ENCODE measurements around the gene UCK2.

DNA sequence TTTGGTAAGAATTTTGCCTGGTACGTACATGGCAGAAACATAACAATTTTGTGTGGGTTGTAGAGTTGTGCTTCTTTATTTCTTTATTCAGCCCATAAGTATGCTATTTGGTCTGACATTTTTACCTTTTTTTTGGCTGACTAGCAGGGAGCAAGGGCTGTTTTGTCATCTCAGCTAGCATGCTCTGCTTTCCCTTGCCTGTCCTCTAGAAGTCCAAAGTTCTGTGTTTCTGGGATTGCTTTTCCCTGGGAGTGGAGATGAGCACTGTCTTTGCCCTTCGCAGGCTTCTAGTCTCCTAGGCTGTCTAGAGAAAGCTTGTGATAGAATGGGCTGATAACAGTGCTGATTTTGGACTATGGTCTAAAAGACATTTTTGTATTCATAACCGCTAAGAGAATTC lies 7.5 kb downstream of the UCK2 start:
- TF ChIP-seq, protein P1, sequence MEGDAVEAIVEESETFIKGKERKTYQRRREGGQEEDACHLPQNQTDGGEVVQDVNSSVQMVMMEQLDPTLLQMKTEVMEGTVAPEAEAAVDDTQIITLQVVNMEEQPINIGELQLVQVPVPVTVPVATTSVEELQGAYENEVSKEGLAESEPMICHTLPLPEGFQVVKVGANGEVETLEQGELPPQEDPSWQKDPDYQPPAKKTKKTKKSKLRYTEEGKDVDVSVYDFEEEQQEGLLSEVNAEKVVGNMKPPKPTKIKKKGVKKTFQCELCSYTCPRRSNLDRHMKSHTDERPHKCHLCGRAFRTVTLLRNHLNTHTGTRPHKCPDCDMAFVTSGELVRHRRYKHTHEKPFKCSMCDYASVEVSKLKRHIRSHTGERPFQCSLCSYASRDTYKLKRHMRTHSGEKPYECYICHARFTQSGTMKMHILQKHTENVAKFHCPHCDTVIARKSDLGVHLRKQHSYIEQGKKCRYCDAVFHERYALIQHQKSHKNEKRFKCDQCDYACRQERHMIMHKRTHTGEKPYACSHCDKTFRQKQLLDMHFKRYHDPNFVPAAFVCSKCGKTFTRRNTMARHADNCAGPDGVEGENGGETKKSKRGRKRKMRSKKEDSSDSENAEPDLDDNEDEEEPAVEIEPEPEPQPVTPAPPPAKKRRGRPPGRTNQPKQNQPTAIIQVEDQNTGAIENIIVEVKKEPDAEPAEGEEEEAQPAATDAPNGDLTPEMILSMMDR (IDR thresholded peaks at IDR 0.05), result no peak
- no peak for TF ChIP-seq POLR2A (IDR thresholded peaks at IDR 0.05)
